ENCODE results near the gene BEGAIN. TPM values are rescaled to one million over a fixed set of nuclear protein-coding genes. Genes with fewer than 3 reads are reported as not detected.

The BEGAIN gene
- total and polyA plus RNA-seq, 2 donors (not counting 3 experiments of a cell fraction or from before 2014, with no cell fraction given) = 0.49 TPM; not detected in 1

DNA sequence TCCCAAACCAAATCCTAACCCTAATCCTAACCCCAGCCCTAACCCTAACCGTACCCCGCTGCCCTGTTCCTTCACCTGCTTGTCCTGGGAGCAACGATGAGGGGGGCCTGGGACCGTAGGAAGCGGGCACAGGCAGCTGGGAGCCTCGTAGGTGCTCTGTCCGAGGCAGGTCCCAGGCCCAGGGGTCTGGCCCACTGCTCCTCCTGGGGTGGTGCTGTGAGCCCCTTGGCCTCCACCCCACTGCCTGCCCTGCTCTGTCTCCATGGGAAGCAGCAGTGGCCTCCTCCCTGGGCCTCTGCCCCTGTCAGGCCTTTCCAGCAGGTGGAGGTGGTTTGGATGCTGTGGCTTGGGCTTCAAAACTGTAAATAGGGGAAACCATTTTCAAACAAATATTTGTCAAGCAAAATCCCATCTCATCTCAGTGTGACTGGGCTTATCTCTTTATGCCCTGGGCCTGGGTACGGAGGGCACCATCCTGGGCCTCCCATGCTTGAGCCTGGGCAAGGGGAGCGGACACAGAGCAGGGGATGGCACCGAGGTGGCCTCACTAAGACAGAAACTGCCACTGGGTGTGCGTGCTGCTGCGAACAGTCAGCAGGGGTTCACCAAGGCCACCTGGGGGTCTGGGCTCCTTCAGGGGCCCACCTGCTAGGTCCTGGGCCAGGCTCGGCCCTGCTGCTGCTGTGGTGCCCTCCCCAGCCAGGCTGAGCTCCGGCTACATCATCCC, 3.7 kb upstream of the BEGAIN start:
- H3K27ac ChIP-seq (ENCODE audit: insufficient read depth, low read depth, low read length) = no peak overlapping the region
- H3K27me3 ChIP-seq (ENCODE audit: control insufficient read depth in 2 of 2, insufficient read depth in 2 of 2, low read length in 2 of 2) = peaks cover 11 to 13% of the 10 kb centered on the region in 2 experiments
- H4K20me1 ChIP-seq (replicated peaks; ENCODE audit: control insufficient read depth, extremely low read depth, insufficient read depth, low read length) = no peaks in the 10 kb centered on the region
- H2AFZ ChIP-seq (ENCODE audit: low read depth, low read length) = no peak overlapping the region
- no peak overlapping the region for H3K4me3 ChIP-seq (replicated peaks in 1 of 3; ENCODE audit: insufficient read depth in 1 of 3, low read depth in 1 of 3, low read length in 3 of 3)
- no peak overlapping the region for H3K9ac ChIP-seq (replicated peaks; ENCODE audit: extremely low read depth, insufficient read depth, low read length)
- H3K79me2 ChIP-seq (ENCODE audit: control insufficient read depth, insufficient read depth, low read length) = no peaks in the 10 kb centered on the region
- no peak for DNase-seq (ENCODE audit: low read depth, low spot score)
- FAIRE-seq = no peak
- TF ChIP-seq POLR2AphosphoS5 (IDR thresholded peaks at IDR 0.05; ENCODE audit: insufficient read depth, low read depth, low read length) (no peak), EZH2 (IDR thresholded peaks at IDR 0.05; ENCODE audit: borderline replicate concordance, low read depth, low read length, severe bottlenecking) (no peak), CTCF (IDR thresholded peaks at IDR 0.05; ENCODE audit: extremely low read depth in 1 of 2, insufficient read depth in 1 of 2, low read depth in 1 of 2, low read length in 2 of 2) (no peak), POLR2A (IDR thresholded peaks at IDR 0.05; ENCODE audit: low read depth, low read length) (no peak), JUN (IDR thresholded peaks at IDR 0.05; ENCODE audit: borderline replicate concordance, insufficient read depth, insufficient read length, low read depth) (no peak), MYC (IDR thresholded peaks at IDR 0.05; ENCODE audit: low read depth, low read length) (no peak), GATA2 (IDR thresholded peaks at IDR 0.05; ENCODE audit: insufficient read depth, insufficient read length, low read depth, low read length) (no peak), FOS (IDR thresholded peaks at IDR 0.05; ENCODE audit: borderline replicate concordance, insufficient read depth, low read length) (no peak)
- TF ChIP-seq, protein P1, sequence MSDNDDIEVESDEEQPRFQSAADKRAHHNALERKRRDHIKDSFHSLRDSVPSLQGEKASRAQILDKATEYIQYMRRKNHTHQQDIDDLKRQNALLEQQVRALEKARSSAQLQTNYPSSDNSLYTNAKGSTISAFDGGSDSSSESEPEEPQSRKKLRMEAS (IDR thresholded peaks at IDR 0.05; ENCODE audit: insufficient read depth, insufficient read length) = no peak
- dilution Hi-C loops (cut with MboI; ENCODE audit: extremely low pct_ligation_motif_present, low sequenced_read_pairs) = no loop called here
- intact Hi-C loops (cut with micrococcal nuclease) = no loop called here
- no peak overlapping the region for H3K4me2 ChIP-seq (ENCODE audit: insufficient read depth, low read length)
- no peaks in the 10 kb centered on the region for H3K9me3 ChIP-seq (replicated peaks; ENCODE audit: control insufficient read depth, insufficient read depth, low read length)
- H3K36me3 ChIP-seq (ENCODE audit: control insufficient read depth in 2 of 2, extremely low read depth in 1 of 2, insufficient read depth in 2 of 2, low read length in 2 of 2) = no peaks in the 10 kb centered on the region
- POLR2A ChIA-PET = no interaction called here
- peaks cover 6% of the 10 kb centered on the region for H3K4me1 ChIP-seq (ENCODE audit: control insufficient read depth, extremely low read depth, insufficient read depth, low read length)
- BruUV-seq (replicated peaks) = no TSS peak
- no peaks in the 10 kb centered on the region for H3K9me1 ChIP-seq (replicated peaks; ENCODE audit: control insufficient read depth, extremely low read depth, insufficient read depth, low read length)
- CTCF ChIA-PET = interaction anchor here (1.2 kb wide), 1 partner anchor 55 kb away, joined by 5 read pairs; no protein-coding TSS in a partner anchor
